GM18868 (cell line): ENCODE measurements around the gene SSR1.

Experiments used
- ATAC-seq: cut with Tn5 transposase; IDR thresholded peaks from one replicate; pipeline ENCODE4 v1.9.1; 2021; ENCODE audit warnings: mild to moderate bottlenecking, moderate library complexity; ENCODE audit not compliant: unreplicated experiment

SSR1 gene

DNA sequence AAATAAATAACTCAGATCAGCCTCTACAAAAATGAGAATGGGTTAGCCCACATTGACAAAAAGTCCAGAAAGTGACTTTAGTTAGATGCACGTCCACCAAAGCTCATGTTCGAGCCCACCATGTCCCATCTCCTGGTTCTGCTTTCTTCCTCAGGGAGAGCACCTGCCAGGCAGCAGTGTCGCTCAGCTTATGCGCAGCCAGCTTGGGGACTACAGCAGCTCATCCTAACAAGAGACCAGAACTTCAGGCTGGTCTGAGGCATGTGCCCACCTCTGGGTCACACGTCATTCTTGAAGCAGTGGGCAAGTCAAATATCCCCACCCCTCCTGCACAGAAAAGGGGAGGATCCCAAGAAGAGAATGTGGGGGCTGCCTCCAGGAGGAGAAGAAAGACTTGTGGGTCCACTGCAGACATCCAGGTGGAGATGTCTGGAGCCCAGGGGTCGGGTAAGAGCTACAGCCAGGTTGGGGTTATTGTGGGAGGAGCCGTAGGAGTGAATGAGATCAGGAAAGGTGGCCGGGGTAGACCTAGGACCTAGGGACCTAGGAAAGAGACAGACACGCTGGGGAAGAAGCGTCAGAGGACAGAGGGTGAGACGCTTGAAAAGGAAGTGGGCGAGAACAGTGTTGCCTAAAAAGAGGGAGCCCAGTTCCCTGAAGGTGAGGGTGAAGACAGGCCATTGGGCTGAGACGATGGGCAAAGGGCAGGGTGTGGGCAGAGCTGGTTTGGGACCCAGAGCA is 52.5 kb downstream of the SSR1 start:
- peak; percentile 11 for ATAC-seq

DNA sequence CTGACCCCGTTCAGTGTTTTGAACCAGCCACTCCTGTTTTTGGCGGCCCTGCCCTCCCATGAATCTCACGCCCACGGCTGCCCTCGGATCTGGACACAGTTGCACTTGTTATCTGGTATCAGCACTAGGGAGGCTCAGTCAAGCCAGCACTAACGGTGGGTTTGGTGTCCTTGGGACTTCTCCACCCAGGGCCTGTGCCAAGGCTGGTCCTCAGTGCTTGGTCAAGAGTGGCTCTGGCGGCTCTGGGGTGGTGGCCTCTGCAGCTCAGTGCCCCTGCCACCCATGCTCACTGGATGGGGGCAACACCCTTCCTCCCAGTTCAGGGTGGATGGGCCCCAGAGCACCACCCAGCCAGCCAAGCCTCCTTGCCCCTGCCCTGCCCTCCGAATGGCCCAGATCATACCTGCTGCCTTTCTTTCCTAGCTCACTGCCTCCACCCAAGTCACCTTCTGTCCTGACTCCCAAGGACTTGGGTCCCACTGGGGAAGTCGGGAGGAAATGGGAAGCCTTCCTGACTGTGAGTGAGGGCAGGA is 54.7 kb downstream of the SSR1 start:
- ATAC-seq = no peak

DNA sequence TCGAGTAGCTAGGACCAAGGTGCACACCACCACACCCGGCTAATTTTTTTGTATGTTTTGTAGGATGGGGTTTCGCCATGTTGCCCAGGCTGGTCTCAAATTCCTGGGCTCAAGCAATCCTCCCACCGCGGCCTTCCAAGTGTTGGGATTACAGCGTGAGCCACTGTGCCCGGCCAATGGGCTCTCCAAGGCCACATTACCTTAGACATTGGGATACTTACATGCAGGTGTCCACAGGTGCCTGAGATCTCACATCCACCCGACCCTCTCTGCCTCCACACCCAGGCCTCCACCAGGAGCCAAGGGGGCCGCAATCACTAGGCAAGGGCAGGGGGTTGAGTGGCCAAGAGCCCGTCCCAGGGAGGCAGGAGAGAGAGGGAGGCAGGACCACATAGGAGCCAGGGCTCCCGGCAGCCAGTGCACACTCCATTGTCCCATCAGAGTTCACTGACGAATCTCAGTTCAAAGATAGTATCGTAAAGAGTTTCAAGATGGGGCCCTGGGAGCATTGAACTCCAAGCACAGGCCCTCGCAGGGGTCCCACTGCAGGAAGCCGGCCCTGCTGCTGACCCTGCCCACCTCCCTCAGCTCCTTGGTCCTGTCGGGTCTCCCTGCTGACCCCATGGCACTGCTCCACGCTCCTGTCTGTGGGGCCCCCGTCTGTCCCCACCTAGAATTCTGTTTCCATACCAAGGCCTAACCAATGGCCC is 55.3 kb downstream of the SSR1 start:
- no peak for ATAC-seq

DNA sequence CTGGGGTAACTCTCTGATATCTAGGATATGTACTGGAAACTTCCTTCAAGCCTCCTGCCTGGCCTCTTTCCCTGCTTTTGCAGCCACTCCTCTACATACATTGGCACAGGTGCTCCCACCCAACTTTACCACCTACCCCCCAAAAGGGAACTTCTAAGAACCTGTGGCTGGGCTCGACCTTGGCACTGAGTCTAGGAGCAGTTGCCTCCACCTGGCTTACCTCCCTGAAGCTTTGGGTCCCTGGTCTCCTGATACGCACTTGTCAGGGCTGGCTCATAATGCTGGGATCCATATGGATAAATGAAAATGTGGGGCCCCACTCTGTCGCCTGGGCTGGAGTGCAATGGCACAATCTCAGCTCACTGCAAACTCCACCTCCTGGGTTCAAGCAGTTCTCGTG is 56.2 kb downstream of the SSR1 start:
- no peak for ATAC-seq

DNA sequence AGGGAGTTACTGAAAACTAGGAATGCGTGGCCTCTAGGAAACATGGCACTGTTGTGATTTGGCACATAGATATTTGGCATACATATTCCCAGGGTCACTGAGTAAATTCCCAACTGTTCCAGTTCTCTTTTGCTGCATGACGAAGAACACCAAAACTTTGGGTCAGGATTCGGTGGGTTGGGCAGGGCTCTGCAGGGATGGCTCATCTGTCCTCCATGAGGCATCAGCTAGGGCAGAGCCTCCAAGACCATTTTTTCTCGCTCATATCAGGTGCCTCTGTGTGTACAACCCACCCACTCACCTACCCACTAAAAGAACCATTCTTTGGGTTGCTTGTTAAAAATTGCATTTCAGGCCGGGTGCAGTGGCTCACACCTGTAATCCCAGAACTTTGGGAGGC is 57.1 kb downstream of the SSR1 start:
- ATAC-seq = no peak

DNA sequence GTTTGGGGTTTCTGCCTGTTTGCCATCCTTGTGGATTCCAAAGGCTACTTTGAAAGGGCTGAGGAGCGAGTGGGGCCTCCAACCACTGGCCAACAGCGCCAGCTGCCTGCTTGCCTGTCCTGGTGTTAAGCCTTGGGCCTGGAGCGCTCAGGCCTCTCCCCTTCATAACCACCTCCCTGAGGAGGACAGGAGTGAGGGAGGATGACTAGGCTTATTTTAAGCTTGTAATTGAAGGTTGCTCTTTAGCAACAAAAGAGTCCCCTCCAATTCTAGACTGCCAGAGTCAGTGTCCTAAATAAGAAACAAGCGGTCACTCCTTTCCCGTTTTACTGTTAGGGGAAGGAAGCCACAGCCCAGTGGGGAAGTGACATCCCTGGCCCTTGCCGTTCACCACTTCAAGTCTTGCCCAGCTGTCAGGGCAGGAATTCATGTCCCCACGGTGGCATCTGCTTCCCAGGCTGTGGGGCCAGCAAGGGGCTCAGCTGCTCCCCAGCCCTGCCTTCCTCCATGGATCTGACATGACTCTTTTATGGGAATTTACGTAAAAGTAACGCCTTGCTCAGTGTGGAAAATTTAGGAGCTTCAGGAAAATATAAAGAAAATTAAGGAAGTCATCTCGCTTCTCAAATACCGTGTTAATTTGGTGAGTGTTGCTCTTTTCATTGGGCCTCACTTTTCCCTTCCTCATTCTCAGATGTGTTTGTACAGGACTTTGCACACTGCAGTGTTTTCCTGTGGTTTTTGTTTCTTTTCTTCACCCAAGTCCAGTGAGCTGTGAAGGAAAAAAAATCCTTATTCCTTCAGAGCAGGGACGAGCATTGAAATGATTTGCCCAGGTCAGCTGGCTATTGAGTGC is 57.8 kb downstream of the SSR1 start:
- ATAC-seq = no peak

DNA sequence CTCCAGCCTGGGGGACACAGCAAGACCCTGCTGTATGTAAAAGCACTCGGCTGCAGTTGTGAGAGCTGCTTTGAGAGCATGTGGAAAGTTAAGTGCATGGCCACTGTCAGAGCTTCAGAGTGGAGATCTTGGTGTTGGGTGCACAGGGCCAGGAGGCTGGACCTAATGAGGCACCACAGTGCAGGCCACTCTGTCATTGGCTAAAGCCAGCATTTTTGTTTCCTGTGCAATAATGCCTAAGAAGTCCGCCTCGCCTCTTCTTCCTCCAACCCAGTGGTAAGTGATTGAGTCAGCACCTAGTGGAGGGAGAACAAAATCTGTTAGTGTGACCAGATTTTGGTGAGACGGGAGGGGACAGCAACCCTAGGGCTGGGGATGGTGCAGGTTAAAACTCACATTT is 60.6 kb downstream of the SSR1 start:
- ATAC-seq = no peak

DNA sequence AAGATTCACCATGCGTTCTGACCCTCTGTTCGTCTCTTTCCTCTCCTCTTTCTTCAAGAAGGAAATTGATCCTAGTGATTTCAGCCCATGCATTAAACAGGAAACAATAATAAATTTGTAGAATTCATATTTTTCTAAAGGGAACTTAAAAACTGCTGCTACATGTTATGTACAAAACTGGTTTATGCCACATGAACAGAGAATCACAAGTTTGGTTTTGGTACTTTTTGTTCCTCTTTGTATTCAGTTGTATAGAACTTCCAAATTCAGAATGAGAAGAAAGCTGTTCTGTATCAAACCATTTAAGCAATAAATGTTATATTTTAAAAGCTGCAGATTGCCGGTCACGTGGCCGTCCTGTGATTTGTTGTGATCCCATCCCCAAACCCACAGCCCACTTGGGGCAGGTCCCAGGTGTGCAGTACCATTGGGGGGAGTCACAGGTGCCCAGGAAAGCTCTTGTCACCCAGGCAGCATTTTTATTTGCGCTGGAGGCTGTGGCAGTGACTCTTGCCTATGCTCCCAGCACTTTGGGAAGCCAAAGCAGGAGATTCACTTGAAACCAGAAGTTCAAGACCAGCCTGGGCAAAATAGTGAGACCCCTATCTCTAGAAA is 61.2 kb downstream of the SSR1 start:
- ATAC-seq = no peak

DNA sequence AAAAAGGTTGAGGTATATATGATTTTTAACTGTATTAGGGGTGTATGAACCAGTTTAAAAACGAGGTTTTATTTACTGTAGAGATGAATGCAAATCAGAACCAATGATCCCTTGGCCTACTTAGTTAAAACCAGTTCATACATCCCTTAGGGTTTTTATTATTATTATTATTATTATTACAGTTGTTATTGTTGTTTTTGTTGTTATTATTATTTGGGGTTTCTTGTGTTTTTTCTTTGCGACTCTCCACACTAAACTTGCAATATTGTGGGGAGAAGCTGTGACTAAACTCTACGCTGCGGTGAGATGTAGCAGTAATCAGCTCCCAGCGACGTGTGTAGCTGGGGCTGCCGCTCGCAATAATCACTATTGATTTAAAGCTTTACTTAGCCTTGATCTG is 62.2 kb downstream of the SSR1 start:
- no peak for ATAC-seq

DNA sequence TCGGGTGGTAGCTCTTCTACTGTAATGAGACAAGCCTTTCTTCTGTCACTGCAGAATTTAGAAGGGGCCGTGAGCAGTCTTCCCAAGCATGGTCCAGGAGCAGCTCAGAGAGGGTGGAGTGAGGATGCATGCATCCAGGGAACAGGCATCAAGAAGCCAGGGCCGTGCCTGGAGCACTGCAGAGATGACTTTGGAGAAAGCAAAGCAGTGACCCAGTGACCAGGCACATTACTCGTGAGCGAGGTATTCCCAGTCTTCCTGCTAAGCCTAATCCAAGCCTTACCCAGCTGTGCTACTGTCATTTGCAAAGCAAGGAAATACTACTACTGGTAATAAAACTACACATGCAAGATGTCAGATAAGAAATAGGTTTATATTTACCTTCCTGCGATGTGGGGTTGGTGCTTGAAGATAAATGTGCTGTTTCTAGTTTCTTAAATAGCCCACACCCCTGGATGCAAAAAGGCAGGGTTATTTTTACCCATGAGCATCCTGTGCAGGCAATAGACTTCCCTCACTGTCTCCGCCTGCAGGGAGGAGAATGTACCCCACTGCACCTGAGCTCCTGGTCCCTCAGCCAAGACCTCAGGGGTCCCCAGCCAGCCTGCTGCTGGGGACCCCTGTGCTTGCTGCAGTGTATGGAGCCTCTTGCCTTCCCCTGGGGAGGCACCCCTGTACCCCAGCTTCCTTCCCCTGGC is 62.9 kb downstream of the SSR1 start:
- no peak for ATAC-seq

DNA sequence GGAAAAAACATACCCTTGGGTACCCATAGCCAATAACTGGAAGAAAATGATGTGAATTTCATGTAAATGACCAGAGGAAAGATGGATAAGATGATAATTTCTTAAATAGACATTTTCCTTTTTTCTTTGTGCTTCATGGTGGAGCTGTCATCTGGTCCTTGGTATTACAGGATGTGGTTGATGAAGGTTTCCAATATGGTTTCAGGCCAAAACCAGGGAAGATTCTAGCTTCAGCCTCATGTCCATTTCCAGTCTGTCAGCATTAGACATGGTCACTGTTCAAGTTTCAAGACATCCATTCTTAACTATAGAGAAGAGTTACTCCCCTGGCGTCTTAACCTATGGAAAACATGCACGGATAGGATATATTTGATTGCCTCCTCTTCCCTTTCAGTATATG is 63.6 kb downstream of the SSR1 start:
- ATAC-seq = no peak

DNA sequence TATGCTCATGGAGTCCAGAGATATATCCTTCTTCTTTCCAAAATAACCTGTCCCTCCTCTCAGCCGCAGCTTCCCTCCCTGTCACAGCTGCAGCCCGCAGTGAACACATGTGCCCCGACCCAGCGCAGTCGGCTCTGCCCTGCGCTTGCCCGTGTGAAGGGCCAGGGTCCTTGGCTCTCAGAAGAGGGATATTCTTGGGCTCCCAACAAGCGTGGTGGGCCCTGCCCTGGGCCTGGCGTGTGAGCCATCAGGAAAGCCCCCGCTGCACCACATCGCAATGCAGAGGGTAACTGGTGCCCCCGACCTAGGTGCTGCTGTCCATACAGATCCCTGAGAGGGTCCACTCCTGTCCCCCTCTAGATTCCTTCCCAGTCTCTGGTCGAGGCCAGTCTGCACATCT is 65.2 kb downstream of the SSR1 start:
- ATAC-seq = no peak

DNA sequence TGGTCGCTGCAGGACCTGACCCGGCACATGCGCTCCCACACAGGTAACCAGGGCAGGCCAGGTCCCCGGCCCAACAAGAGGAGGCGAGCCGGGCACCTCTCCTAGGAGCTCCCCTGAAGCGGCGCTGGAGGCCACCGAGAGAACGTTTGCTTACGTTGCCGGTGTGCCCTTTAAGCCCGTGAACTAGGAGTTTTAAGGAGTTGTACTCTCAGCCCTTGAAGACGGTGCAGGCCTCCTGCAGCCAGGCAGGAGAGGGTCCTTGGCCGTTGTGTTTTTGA is 65.9 kb downstream of the SSR1 start:
- ATAC-seq = no peak

DNA sequence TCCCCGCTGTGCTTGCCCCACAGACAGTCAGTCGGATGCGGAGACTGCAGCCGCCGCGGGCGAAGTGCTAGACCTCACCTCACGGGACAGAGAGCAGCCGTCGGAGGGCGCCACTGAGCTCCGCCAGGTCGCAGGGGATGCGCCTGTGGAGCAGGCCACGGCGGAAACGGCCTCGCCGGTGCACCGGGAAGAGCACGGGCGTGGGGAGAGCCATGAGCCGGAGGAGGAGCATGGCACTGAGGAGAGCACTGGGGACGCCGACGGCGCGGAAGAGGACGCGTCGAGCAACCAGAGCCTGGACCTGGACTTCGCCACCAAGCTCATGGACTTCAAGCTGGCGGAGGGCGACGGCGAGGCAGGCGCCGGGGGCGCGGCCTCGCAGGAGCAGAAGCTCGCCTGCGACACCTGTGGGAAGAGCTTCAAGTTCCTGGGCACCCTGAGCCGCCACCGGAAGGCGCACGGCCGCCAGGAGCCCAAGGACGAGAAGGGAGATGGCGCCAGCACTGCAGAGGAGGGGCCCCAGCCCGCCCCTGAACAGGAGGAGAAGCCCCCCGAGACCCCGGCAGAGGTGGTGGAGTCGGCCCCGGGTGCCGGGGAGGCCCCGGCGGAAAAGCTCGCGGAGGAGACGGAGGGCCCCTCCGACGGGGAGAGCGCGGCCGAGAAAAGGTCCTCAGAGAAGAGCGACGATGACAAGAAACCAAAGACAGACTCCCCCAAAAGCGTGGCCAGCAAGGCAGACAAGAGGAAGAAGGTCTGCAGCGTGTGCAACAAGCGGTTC is 66.4 kb downstream of the SSR1 start:
- no peak for ATAC-seq

DNA sequence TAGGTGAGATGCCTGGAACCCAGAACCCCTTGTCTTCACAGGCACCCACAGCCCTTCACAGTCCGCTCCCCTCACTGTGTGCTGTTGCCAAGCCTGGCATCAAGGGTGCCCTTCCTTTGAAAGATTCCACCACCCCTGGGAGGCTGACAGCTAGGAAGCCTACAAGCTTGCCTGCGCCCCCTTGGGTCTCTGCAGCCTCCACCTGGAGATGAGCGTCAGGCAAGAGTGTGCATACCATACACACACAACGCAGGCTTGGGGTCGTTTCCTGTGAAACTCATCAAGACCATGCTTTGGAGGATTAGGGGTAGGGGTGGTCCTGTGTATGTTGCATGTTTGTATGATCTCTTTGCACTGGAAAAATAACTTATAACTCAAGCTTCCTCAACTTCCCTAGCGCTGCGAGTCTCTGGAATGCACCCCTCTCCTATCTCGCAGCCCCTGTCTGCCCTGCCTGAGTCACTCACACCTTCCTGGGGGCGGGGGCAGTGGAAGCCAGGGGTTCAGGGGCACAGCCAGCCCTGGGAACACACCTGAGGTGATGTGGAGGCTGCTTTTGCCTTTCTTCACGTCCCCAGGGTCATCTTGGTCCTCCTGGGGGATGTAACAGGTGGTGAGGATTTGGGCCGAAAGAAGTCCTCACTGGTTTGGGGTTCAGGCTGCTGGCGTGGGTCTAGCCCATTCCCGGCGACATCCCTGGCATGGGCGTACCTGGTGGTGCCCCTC is 67.2 kb downstream of the SSR1 start:
- no peak for ATAC-seq

DNA sequence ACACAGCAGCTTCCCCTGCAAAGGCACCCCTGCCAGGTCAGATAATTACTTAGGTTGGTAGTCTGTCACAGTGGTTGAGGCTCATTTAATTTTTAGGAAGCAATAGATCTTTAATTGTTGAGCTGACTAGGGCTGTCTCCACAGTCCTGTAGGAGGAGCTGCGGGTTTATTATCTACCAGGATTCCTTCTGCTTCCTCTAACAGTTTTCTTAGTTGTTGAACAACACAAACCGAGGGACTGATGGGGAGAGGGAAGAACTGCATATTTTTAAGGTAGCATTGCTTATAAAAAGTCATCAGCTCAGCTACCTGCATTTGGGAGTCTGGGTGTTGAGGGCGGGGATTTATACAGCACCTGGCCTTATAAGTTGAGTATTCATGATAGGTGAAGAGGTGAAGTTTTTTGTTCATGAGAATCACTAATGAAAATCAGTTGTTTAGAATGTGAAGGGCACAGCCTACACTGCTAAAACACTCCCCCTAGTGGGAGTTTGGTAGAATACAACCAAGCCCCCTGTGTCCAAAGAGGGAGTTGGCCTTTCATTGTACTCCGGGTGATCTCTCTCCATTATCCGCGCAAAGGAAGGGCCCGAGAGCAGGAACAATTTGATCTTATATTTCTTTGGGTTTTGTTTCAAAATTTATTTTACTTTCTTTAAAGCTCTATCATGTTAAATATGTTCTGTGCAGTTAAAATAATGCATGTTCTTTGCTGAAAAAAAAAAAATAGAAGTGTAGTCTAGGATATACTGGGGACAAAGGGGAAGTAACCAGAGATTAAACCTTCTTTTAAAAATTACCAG is 69.6 kb downstream of the SSR1 start:
- ATAC-seq = no peak

DNA sequence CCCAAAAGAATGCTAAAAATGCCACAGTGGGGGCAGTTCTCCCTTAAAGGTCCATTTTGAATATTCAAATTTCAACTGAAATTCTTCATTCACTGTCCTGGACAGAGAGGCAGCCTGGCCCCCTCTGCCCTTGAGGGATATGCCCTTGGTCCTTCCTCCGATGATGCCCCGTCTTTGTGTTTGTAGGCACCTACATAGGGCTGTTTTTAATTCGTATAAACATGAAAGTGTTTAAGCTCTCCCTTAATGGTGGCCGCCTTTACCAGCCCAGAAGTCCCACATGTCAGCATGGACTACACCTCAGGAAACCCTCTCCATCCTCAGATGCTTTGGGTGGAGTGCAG is 70.2 kb downstream of the SSR1 start:
- no peak for ATAC-seq
